COR-L47 (cell line): ENCODE data around the gene MACROD2.
"Not testable (repeated sequence)": the region's sequence is repeated elsewhere in the genome, so short reads cannot be mapped to it uniquely, and the experiment has no call there.

Experiments
- DNase-seq: peaks from one replicate; lab custom pipeline; 2025; lab: John Stamatoyannopoulos, UW

Gene MACROD2

DNA sequence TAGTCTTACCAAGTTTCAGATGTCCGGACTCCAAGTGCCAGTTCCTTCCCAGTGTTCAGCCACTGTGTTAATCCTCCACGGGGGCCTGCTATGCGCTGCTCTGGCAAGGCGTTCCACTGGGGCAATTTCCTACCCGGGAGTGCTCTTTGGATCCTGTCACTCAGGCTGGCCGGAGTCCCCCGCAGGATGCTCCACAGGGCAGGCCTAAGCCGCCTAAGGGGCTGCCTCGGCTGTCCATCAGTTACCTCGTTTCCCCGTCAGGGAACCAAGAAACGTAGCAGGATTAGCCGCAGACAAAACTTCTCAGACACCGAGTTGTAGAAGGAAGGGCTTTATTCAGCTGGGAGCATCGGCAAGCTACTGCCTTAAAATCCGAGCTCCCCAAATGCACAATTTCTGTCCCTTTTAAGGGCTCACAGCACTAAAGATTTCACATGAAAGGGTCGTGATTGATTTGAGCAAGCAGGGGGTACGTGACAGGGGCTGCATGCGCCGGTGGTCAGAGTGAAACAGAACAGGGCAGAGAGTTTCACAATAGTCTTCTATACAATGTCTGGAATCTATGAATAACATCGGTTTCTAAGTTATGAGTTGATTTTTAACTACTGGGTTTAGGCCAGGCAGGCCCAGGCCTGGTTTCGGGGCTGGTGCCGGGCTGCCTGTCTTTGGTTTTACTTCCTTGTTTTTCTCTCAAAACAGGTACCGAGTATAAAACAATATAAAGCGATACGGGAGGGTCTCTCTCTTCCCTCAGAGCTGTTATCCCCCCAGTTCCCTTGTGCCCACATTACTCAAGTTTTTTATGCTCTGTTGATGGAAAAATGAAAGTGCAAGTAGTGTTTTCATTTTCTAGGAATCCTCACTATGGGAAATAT is 1990.4 kb downstream of the MACROD2 start:
- not testable (repeated sequence) for DNase-seq

DNA sequence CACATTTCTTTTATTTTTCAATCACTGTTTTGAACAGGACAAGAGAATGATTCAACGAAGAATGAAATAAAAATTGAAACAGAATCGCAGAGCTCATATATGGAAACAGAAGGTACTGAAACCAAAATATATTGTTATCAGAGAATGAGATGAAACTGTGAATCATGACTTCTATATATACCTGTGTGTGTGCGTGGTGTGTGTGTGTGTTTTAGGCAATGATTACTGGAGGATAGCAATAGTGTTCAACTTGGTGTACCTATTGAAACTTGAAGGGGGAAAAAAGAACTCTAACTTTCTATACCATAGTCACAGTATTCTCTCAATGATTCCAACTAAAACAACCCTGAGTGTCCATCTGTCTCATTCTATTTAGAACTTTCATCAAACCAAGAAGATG is 1991.4 kb downstream of the MACROD2 start:
- DNase-seq, result no peak

- no peak for DNase-seq
Measured at GRCh38 chr20:15991279-15991678, 1996.0 kb downstream of the MACROD2 start.

DNA sequence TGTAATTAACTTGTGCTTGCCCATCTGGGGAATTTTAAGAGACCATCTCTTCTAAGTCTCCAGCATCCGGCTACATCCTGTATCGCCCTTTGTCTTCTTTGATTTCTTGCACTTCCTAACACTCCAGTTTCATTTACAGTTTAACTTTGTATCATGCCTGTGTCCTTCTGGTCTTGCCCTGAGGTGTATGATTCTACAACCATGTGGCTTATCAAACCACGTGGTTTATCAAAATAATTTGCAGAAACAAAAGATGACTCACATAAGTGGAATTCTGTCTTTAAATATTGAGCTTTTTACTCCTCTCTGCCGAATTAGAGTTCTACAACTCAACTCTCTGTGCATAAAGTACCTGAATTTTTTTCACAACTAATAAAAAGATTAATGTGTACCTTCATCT is 1997.2 kb downstream of the MACROD2 start:
- no peak for DNase-seq

DNA sequence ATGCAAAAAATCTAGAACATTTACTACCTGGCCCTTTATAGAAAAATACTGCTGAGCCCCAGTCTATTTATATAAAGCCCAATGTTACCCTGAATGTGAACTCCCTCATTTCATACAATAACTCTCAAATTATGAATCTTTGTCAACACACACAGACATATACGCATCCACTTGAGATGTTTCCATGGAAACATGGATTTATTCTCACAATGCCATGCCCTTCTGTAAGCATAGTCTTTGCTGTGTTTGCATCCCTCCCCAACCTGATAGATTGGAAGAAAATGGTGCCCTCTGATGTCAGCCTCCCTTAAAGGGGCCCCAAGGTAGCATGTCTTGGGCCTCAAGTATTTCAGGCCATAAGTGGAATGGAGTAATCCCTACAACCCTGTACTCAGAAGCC is 2004.8 kb downstream of the MACROD2 start:
- no peak for DNase-seq

DNA sequence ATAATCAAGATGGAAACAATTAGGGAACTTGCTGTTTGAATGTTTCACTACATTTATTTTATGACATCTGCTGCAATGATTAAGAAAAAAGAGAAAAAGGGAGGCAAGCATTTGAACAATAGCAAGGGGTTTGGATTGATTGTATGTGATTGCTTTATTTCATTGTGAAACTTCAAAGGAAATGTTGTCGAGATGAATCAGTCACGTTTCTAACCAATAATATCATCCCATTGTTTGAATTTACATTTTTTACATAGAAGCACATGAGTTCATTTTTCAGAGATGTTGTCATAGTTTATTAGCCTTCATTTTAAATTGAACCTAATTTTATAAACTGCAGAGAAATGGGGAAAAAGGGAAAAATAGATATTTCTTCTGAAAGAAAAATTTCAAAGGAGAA is 2006.0 kb downstream of the MACROD2 start:
- DNase-seq, result no peak

- DNase-seq, result no peak
Measured at GRCh38 chr20:16003310-16003709, 2008.0 kb downstream of the MACROD2 start.

GRCh38 chr20:16004108-16004854 is 2009.0 kb downstream of the MACROD2 start:
- no peak for DNase-seq

DNA sequence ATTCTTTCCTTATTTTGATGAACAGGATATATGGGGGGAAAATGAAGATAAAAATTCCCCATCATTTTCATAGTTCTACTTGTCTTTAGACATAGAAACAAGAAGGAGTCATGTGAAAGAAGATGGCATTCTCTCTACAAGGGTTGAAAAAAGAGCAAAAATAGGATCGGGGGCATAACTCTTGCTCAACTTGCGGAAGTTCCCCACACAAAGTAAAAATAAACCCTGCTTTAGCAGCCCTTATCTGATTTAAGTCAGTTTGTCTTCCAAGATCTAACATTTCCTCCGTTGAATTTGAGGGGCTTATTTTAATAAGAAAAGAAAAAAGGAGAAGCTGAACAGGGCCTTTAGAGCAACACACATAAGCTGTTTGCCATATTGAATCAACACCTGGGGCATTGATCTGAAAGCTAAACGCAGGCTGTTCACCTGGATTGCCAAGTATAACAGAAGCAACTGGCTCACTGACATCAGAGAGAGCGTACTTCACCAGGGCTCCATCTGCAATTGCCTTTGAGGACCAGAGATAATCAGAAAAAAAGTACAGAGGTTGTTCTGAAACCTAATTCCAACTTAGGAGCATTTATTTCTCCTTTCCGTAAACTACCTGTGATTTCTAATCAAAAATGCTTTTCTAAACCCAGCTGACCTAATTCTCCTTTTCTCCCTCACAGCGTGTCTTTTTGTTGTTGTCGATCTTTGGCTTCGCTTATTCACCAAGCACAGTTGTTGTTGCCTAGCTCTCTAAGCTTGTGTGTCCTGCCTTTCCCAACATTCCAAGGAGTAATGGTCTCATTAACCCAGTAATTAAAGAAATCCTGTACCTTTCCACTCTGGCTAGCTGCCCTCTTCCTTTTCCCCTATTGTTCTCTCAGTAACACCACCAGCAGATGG is 2010.0 kb downstream of the MACROD2 start:
- DNase-seq, result no peak

DNA sequence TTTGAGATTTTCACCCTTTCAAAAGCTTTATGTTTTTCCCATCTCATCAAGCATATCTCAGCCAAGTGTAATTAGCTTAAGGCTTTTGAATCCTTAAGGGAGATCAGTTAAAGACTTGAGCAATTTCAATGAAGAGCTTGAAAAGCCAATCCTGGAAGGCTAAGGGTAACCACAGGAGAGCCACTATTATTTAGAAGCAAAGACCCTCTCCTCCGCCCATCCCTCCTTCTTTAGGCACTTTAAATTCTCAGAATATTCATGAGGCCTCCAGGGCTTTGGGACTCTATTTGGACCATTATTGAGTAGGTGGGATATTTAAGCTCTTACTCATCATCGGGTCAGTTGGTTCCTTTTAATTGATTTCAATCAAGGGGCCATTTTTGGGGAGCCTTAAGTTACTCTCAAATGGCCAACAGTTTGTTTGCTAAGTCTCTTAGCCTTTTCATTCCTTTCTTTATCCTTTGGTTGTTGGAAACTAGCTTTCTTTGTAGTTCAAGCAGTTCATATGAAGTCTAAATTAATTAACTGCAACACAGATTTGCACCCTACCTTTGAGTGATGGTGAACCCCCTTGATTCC is 2010.7 kb downstream of the MACROD2 start:
- DNase-seq, result no peak

DNA sequence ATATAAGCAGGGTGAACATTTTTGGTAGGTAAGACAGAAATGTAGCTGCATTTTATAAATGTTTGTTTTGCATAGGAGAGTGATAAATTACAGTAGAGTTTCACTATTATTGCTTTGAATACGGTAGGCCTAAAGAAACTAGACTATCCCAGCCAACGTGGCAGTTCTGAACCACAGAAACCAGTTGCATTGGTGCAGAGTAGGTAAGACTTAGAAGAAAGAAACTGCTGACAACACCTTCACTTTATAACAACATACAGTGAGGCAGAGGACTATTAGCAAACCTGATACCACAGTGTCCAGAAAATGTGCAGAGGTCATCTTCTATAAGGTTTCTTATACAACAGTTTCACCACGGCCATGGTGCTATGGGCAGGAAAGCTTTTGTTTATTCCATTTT is 2011.8 kb downstream of the MACROD2 start:
- DNase-seq, result no peak

DNA sequence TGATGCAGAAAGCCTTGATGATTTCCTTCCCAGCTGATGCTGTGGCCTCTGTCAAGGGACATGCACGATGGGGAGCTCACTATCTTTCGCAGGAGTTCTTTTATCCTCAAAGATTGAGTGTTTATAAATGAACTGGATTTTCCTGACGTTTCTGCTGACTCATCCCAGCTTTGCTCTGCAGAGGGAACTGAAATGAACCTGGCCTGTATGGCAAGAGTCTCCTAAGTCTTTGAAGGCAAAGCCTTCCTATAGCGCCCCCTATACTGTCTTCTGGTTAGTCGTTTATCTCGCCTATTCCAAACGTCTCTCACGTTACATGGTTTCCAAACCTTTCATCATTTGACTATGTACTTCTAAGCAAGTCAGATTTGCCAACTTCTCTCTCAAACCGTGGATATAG is 2012.6 kb downstream of the MACROD2 start:
- no peak for DNase-seq

- DNase-seq, result no peak
Measured at GRCh38 chr20:16011056-16011455, 2015.7 kb downstream of the MACROD2 start.

DNA sequence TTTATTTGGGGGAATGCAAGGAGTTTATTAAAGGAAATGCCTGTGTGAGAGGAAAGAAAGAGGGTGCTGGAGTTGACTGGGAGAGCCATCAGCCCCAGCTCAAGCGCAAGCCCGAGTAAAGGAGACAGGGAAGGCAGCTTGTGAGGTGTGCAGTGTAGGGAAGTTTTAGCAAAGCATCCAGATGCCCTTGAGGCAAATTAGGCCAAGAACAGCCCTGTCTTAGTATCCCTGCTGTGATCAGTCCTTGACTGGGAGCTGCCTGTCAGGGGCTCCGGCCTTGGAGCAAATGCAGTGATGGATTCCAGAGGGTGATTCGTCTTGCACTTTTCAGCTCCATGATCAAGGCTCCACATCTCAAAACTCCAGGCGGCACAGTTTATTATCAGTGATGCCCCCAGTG is 2016.2 kb downstream of the MACROD2 start:
- no peak for DNase-seq

DNA sequence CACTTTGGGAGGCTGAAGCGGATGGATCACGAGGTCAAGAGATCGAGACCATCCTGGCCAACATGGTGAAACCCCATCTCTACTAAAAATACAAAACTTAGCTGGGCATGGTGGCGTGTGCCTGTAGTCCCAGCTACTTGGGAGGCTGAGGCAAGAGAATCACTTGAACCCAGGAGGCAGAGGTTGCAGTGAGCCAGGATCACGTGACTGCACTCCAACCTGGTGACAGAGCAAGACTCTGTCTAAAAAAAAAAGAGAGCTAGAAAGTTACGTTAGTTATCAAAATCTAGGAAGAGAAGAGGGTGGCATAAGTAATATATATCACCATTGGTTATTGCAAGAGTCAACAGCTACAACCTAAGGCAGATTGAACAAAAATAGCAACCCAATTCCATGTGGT is 2017.6 kb downstream of the MACROD2 start:
- DNase-seq, result not testable (repeated sequence)

DNA sequence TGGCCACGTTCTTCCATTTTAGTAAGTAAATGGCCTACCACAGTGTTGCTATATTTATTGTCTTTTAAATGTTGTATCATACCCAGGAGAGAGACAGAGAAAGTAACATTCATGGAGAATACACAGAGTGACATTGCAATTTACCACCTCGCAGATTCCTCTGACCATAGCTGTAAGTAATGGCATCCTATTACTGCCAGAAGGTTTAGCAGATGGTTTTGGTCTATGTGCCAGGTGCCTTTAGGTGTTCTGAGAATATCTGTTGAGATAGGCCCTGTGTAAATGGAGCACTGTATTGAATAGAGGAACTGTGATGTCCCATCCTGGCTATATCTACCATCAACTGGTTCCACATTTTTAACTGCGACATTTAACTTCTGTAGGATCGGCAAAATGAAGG is 2018.3 kb downstream of the MACROD2 start:
- DNase-seq, result no peak

- no peak for DNase-seq
Measured at GRCh38 chr20:16014436-16014835, 2019.1 kb downstream of the MACROD2 start.

DNA sequence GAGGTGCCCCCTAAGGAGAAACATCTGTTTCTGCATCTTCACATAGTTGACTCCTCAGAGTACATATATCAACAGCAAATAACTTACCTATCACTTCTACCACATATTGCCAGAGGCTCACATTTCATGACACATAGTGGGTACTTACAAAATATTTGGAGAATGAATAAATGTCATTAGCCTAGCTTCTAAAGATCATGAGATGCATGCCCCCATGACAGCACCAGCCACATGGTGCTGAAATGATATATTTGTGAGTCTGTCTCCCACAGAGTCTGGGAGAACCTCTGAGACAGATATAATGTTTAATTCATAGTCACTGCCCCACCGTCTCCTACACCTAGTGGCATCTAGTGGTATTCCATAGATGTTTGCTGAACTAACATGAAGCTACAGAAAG is 2022.3 kb downstream of the MACROD2 start:
- no peak for DNase-seq

- no peak for DNase-seq
Measured at GRCh38 chr20:16018881-16019280, 2023.6 kb downstream of the MACROD2 start.

DNA sequence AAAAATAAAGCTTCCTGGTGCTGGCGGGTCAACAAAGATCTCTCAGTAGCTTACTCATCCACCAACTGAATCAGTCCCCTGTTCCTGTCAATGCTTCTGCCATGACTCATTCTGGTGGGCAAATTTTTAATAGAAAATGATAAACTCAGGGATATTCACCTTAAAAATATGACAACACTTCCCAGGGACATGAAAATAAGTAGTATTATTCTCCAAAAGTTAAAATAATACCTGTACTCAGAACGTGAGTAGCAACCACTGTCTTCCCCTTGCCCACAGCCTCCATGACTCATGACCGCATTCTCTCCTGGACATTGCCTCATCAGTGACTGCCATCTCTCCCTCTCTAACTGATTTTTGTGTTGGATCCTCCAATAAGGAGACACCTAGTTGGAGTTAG is 2025.7 kb downstream of the MACROD2 start:
- DNase-seq, result no peak

GRCh38 chr20:16025084-16025483 is 2029.8 kb downstream of the MACROD2 start:
- no peak for DNase-seq

GRCh38 chr20:16027686-16028085 is 2032.4 kb downstream of the MACROD2 start:
- DNase-seq, result no peak
